GM19025 (cell line): ENCODE data around the gene PTPRN2.

Experiments
- ATAC-seq: cut with Tn5 transposase; IDR thresholded peaks from one replicate; pipeline ENCODE4 v1.9.1; 2021; ENCODE audit warnings: mild to moderate bottlenecking, low read depth, moderate library complexity; ENCODE audit not compliant: unreplicated experiment

The PTPRN2 gene

DNA sequence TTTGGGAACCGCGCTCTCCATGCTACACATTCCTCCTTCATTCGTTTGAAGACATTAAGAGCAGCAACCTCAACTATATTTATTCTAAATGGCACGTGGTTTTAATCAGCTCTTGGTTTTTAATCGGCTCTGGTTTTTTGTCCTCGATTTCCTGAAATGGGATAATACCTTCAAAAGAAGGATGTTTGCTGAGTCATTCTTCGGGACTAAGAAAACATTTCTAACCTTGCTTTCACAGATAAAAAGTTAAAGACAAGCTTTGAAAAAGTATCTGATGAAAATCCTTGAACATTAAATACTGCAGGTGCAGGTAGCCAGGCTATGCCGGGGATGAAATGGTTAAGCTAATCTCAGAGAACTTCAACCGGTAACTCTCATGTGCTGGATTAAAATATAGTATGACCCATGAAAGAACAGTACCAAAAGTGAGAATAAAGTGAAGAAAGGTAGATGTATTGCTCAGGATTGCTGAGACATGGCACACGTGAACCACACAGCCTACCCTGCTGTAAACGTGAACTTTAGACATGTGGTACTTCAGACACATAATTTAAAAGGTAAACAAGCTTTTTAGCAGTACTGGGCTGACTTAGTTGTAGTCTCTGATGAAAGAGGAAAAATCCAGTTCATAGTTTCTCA, 89.1 kb downstream of the PTPRN2 start:
- no peak for ATAC-seq

DNA sequence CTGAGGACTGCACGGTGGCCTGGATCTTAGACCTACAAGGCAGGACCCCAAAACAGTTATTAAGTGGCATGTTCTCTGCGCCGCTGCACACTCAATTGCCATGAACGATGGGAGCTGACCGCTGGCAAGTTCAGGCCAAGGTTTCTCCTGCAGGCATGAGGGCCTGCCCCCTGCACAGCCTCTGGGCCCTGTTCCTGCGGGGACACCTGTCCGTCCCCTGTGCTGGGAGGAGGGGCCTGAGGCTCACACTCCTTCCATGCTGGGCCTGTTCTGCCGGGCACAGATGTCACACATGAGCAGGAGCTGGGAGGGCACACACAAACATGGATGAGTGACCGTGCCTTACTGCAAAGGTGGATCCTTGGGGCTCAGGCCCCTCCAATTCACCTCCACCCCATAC, 90.0 kb downstream of the PTPRN2 start:
- ATAC-seq = no peak

DNA sequence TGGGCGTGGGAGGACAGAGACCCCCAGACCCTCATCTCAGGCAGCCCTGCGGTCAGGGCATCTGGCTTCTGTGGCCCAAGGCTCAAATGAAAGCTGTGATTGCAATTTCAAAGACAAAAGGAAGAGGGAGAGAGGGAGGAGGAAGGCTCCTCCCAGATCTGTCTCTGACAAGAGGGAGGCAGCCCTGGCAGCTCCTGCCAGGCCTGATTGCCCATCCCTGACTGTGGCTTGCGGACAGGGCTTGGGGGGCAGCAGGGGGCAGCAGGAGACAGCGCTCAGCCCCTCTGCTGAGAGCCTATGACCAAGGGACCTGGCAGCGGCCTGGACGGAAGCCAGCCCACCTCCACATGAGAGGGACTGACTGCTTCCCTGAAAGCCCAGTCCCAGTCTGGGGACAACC, 91.8 kb downstream of the PTPRN2 start:
- ATAC-seq = no peak

DNA sequence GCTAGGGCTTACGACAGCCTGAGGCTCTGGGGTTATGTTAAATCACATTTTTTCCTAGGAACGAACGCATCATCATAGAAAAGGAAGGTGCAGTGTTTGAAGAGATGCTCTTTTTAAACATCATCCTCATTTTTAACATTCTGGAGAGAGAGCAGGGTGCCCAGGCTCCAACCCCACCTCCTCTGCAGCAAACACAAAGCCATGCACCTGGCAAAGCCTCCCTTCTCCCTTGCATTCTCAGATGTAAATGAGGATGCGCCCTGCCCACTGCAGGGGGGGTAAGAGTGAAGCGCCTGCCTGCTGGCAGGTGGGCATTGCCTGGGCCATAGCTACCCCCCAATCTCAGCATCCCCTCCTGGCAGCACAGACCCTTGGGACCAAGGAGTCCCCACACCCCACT, 92.4 kb downstream of the PTPRN2 start:
- ATAC-seq = no peak

DNA sequence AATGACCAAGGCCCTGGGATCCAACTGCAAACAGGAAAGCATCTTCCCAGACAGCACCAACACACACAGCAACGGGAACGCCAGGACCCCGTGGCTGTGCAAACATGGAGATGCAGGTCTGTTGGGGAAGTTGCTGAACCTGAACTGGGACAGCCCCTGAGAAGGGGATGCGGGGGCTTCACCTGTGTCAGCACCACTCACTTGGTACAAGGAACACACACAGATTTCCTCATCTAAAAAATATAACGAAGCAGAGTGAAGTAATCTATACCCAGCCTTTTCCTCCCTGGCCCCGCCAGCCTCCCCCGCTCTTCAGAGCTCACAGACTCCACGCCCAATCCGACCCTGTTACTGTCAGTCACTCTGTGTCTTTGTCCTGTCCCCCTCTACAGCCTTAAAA, 93.0 kb downstream of the PTPRN2 start:
- no peak for ATAC-seq

DNA sequence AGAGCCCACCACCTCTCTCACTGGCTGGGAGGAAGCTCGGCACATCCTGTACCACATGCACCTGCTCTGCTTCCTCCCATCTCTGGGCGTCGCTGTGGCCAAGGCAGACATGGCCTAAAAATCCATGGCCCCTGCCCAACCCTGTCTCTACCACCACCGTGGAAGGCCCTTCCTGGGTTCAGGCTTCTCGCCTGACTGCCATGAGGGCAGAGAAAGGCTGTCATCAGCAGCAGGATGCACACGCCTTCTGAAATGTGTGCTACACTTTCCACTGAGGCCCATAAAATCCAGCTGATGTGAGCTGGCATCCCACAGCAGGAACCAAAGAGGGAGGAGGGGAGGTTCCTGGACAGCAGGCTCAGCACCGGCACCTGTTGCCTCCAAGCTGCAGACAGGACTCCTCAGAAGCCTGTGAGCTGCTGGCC, 93.4 kb downstream of the PTPRN2 start:
- ATAC-seq = no peak

DNA sequence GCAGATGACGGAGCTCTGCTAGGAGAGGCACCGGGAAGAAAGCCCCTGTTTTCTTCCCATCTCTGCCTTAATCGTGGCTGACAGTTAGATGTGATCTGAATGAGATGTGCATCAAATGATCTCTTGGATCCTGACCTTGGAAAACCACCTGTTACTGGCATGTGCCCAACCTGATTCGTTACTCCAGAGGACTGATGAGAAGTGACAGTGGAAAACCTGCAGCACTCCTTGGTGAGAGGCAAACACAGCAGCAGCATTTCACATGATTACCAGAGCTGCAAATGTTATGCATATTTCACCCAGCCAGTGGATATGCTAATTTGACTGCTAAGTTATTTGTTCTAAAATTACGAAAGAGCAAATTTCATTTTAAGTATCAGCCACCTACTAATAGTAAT, 95.3 kb downstream of the PTPRN2 start:
- ATAC-seq = no peak

DNA sequence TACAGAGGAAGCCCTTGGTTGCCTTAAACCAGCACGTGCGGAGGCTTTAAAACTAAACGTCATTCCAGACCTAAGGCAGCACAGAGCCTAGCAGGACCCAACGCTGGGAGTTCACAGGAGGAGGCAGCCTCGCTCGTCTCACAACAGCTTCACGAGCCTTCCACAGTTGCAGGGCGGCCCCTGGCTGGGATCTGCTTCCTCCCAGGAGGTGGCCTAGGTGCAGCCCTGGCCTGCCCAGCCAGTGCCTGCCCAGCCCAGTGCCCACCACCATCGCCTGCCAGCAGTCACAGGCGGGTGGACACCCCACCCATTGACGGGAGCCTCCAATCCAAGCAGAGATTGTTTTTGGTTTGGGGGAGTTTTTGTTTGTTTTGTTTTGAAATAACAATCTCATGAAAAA, 96.5 kb downstream of the PTPRN2 start:
- ATAC-seq = no peak

DNA sequence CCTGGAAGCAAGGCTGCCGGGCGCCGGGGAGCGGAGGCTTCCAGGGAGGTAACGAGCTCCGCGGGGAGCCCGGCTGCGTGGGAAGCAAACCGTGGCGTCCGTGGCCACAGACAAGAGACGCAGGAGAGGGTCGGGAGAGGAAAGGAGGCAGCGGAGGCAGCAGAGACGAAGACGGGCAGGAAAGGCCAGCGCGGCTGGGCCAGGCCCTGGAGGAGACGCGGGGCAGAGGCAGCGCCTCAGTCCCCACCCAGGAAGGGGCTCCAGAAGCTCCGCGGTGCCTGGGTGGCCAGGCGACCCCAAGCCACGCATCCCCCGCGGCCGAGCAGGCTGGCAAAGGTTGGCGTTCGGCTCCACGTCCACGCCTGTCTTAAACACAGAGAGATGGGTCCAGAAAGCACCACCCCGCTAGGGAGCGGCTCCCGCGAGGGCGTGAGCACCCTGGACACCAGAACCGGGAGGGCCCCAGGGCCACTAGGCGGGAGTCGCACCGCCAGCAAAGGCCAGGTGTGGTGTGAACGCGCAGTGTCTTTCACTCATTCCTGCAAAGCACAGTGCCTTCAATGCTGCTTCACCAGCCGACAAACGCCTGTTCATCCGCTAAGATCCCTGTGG, 97.3 kb downstream of the PTPRN2 start:
- ATAC-seq = no peak

DNA sequence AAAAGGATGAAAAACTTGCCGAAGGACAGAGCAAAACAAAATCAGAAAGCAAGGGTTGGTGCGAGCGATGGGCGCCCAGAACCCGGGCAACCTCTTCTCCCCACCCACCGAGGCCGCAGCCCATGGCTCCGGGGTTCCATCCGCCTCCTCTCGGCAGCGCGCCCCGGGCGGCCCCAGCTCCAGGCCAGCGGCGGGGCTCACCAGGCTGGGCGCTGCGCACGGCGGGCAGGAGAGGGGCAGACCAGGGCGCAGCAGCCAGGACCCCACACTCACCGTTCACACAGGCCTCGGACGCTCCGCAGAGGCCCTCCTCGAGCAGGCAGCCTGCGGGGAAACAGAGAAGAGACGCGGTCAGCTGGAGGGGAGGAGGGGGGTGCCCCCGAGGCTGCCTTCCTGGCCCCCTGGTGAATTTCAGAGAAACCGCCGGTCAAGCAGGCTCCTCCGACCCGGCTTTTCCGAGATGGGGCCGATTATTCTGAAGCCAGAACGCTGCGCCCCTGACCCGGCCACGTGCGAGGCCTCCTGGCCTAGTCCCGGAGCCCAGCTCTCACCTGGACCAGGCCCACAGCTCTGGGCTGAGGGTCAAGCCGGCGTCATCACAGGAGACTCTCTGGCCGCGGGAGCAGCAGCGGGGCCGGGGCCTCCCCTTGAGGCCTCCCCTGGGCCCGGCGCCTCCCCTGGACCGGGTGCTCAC, 98.0 kb downstream of the PTPRN2 start:
- no peak for ATAC-seq

DNA sequence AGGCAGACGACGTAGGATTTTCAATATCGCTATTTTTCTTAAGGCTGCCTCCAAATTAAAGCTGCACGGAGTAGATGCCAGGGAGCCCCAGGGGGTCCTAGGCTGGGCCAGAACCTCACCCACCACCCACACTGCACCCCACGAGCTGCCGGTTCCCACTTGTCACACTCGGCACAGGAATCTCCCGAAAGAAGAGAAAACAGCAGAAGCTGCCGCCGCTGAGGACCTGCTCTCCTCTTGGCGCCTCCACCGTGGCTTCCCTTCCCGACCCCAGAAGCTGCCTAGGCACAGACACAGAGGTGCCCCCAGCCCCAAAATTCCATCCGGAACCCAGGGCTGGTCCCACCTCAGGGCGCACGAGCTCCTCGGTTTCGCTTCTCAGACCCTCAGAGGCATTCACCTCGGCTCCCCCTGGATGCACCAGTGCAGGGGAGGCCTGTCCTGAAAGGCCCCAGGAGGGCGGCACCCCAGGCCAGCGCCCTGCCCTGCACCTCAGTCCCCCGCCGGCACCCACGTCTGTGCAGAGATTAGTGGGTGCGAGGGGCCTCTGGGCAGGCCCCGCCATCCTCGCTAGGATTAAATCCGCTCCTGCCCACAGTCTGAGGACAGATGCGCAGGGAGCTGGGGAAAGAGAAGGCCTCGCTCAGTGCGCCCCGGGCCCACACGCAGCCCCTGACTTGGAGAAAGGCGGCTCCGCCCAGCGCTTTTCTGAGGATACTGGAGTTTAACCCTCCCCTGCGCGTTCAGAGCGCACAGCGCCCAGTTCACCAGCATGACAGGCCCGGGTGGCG, 99.2 kb downstream of the PTPRN2 start:
- ATAC-seq = no peak

DNA sequence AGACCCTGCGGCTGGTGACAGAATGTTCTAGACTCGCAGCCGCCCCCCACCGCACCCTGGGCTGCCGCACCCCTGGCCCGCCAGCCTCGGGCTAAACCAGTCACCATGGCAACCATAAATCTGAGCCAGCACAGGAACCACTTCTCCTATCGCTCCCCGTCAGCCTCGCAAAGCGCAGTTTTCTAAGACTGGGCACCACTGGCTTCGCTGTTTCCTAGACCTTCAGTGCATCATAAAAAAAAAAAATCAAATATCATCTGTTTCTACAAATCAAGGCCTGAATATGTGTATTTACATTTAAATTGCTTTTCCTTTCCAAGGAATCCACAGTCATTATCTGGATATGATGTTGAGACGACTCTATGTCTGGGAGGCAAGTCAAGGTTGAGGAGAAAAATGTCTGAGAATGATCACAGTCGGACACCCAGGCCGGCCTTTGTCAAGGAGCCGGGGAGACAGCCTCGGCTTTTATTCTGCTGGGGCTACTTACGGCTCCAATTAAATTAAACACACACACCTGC, 99.9 kb downstream of the PTPRN2 start:
- ATAC-seq = no peak

DNA sequence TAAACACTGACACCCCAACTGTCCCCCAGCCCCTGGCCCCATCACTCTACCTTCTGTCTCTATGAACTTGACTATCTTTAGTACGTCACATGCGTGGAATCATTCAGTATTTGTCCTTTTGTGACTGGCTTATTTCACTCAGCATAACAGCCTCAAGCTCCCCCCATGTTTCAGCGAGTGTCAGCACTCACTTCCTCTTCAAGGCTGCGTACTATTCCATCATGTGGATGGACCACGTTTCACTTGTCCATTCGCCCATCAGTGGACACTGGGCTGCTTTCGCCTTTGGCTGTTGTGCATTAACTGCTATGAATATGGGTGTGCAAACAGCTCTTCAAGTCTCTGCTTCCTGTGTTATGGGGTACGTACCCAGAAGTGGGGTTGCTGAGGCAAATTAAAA, 100.7 kb downstream of the PTPRN2 start:
- ATAC-seq = no peak

DNA sequence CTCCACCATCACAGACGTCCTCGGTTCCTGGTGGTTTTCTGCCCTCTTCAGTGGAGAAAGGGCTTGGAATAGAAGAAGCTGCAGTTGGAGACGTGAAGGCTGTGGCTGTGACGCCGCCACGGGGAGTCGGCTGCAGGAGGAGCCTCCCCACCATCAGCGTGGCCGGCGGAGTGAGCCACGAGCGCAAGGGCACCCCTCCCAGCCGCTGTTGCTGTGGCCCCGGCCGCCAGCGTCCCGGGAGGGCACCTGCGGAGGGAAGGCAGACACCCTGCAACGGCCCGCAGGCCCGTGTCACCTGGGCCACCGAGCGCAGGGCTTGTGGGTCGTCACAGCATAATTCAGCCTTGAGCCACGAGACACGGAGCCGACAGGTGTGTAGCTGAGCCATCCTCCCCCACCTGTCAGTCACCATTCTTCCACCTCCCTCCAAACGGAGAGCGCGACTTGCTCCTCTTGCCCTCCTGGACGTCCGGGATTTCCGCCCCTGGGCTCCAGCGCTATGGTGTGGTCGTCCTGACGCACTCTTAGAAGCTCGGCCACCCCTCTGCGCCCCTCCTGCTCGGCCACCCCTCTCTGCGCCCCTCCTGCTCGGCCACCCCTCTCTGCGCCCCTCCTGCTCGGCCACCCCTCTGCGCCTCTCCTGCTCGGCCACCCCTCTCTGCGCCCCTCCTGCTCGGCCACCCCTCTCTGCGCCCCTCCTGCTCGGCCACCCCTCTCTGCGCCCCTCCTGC, 102.7 kb downstream of the PTPRN2 start:
- ATAC-seq = no peak

DNA sequence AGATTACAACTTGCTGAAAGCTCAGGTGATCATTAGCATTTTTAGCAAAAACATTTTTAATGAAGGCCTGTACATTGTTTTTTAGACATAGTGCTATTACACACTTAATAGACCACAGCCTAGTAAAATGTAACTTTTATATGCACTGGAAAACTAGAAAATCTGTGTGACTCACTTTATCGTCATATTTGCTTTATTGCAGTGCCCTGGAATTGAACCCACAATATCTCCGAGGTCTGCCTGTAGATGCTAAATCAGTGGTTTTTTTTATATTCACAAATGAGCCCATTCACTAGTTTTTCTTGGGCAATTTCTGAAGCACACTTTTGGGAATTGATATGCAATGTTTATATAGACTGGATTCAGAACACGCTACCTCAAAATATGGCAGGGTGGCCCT, 105.1 kb downstream of the PTPRN2 start:
- no peak for ATAC-seq

DNA sequence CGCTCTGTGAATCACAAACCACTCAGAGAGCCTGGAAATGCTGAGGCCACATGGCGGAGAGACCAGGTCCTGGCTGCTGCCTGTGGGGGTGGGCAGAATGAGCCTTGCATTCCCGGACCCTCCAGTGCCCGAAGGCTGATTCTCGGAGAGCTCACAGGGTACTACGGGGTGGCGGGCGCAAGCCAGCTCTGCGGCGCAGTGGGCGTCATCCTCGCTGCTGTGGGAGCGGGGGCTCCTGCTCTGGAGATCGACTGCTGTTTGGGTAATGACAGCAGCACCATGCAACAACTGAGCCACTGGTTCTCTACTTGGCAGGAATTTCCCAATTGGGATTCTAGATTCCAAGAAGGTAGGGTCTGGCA, 108.0 kb downstream of the PTPRN2 start:
- ATAC-seq = no peak

DNA sequence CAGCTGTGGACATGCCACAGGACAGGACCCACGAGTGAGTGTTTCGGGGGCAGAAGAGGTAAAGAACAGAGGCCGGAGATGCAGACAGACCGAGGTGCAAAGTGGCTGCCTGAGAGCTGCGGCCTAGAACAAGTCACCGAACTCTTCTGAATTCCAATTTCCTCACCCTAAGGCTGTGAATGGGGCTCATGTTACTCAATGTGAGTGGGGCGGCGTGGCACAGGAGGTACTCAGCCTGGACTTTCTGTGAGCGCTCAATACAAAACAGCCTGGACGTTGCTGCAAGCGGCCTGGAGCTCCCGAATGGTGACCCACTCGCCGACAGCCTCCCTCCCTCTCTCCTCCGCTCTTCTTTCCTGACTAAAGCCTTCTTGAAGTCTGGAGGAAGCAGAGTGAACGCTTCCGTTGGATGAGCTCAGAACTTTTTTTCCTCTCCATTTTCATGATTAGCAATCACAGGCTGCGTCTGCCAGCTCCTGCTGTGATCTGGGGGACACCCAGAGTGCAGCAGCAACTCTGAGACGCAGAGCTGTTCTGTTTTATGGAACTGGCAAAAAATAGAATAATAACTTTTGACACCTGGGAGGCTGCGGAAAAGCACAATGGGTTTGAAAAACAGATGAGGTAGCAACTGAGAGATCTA, 108.5 kb downstream of the PTPRN2 start:
- ATAC-seq = no peak

DNA sequence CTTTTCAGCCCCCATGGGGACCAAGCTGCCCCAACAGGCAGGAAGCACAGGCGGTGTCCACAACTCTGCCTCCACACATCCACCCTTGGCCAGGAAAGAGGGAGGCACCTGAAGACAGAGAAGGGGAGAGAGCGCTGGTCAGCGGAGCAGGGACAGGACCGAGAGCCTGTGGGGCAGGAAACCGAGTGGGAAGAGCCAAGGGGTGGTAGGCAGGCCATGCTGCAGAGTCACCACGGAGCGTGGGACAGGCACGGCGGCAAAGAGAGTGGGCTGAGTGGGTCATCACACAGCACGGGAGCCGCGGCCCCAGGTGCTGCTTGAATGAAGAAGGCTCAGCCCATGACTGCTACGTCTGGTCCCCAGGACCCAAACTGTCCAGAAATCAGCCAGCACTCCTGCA, 109.8 kb downstream of the PTPRN2 start:
- no peak for ATAC-seq

DNA sequence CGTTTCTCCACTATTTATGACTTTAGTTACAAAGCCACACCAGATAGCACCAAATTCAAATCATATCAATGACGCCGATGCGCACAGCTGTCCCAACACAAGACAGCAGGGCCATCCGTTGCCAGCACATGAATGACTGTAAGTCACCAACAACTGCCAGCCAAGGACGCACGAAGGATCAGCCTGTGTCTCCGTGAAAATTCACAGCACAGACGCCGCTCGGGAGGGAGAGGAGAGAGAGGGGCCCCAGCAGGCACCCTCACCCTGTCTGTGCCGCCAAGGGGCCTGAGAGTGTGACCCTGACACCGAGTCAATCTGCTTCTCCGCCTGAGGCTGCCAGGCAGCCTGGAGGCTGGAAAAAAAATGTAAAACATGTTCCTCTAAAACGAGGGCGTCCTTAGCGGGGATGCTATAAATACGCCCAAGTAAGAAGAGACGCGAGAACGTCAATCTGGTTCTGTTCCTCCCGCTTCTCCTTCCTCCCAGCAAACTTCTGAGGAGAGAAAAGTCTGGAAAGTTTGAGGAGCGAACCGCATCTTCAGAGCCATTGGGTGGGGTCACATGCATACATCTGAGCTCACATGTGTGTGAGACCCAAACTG, 111.2 kb downstream of the PTPRN2 start:
- no peak for ATAC-seq

DNA sequence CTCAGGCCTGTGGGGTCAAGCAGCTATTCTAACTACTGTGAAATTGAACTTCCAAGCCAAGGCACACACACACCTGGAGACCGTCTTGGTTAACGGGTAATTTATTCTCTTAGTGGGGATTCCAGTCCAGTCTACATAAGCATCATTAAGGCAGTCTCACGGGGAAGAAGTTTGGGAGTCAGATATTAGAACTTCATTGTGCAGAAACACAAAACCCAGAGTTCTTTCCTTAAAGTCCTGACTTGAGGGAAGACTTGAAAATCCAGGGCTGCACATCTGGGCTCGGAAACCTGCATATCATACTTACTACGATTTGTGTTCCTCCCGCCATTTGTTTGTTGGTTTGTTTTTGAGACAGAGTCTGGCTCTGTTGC, 112.0 kb downstream of the PTPRN2 start:
- no peak for ATAC-seq
